GM10847 (cell line): ENCODE data around the gene CALML3.

Source experiments
- POLR2A ChIP-seq: IDR thresholded peaks from 2 replicates; pipeline ENCODE4 v1.6.1; 2011; ENCODE audit not compliant: insufficient read length; ENCODE audit errors: extremely low read depth

CALML3 gene

DNA sequence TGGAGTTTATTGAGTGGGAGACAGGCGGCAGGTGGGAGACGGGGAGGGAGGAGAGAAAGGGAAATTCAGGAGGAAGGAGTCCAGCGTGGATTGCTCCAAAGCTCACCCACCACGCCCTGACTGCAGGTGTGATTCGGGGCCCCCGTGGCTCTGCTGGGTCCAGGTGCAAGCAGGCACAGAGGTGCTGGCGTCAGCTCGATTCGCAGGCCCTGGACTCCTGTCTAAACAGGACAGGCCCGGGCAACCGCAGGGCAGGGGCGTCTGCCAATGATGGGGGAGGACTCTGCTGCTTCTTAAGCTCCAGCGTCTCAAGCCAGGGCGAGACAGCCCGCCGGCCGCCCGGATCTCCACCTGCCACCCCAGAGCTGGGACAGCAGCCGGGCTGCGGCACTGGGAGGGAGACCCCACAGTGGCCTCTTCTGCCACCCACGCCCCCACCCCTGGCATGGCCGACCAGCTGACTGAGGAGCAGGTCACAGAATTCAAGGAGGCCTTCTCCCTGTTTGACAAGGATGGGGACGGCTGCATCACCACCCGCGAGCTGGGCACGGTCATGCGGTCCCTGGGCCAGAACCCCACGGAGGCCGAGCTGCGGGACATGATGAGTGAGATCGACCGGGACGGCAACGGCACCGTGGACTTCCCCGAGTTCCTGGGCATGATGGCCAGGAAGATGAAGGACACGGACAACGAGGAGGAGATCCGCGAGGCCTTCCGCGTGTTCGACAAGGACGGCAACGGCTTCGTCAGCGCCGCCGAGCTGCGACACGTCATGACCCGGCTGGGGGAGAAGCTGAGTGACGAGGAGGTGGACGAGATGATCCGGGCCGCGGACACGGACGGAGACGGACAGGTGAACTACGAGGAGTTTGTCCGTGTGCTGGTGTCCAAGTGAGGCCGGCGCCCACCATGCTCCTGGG is at the start of gene CALML3:
Gene CALML3 (plus strand): TSS at position 321 of the 920 bp plus-strand sequence. CDS start 125 bp downstream, at position 446.
- no peak for TF ChIP-seq POLR2A

DNA sequence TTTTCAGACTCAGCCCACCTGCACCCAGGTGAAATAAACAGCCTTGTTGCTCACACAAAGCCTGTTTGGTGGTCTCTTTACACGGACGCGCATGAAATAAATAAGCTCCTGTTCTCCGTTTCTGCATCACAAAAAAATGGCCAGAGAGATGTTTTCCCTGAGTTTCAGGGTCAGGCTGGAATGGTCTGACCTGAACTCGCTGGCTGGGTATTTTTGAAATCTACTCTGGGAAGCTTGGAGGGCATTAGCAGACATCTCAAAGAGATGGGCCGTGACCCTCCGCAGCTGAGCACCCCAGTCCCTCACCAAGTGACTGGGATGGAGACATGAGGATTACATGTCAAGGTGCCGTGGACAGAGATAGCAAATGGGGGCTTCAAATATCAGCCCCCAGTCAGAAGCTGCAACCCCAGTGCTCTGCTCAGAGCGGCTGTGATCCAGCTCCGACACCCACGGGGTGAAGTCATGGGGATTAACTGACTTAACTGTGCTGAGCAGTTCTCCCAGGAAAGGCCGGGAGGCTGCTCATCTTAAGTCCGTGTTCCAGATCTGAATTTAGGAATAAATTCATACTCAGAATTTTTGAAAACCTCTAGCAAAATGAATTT is 47.7 kb upstream of the CALML3 start:
- no peak for TF ChIP-seq POLR2A

DNA sequence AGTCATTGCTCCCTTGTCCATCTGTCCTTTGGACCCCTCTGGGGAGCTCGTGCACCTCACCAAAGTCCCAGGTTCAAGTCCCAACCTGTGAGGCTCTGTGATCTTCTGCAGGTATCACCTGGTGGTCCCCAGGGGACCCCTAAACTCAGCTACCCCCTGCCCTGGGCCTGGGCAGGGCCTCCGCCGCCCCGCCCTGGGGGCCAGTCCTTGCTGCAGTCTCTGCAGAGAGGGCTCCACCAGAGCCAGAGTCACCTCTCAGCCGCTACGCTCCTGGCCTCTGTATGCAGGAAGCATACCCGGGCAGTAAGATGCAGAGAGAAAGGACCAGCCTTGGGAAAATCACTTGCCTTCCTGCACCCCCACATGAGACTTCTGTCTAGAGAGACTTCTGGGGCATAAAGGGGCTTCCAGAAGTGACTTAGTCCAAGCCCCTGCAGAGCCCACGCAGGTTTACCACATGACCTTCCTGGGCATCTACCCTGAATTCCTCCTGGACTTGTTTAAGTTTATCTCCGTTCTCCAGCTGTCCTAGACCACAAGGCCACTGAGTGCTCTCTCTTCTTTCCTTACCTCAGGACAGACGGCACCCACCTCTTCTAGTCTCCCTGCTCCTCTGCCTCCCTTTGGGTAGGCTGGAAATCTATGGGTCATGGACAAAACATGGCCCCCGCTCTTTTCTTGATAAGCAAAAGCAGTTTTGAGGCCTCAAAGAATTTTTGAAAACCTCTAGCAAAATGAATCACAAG is 46.6 kb upstream of the CALML3 start:
- no peak for TF ChIP-seq POLR2A

GRCh38 chr10:5478694-5479305 is 46.0 kb upstream of the CALML3 start:
- TF ChIP-seq POLR2A = no peak

DNA sequence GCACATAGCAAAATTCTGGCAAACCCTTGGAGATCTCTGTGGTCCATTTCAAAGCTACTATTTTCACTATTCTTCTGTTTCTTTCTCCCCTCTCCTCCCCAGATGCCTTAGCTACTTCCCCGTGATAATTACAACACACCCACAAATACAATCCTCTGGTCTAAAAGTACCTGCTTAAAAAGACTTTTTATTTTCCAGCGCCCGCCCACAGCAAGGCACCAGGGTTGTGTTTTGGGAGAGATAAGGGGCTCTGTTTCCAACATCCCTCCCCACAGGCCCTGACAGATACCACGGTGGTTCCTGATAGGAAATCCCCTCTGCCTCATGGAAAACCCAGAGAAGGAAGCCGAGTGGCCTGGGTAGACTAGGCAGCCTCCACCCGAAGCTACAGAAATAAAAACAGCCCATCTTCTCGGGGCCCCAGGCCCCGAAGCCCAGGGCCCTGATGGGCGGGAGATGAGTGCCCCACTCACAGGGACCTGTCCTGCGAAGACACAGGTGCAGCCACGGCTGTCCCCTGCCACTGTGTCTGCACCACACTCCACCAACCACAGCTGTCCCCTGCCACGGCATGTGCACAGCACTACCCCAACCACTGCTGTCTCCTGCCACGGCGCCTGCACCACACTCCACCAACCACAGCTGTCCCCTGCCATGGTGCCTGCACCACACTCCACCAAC is 45.1 kb upstream of the CALML3 start:
- TF ChIP-seq POLR2A = no peak

- TF ChIP-seq POLR2A = no peak
Measured at GRCh38 chr10:5480162-5480941, 44.4 kb upstream of the CALML3 start.

DNA sequence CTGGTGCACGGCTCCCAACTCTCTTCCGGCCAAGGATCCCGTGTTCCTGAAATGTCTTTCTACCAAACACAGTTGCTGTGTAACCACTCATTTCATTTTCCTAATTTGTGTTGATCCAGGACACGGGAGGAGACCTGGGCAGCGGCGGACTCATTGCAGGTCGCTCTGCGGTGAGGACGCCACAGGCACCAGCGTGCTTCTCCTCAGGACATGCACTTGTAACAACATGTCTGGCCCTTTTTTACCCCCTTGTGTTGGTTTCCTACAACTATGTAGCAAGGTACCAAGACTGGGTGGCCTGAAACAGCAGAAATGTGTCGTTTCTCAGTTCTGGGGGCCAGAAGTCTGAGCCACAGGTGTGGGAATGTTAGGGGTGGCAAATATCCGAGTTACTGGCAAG is 43.6 kb upstream of the CALML3 start:
- no peak for TF ChIP-seq POLR2A

- no peak for TF ChIP-seq POLR2A
Measured at GRCh38 chr10:5482016-5482415, 42.7 kb upstream of the CALML3 start.

GRCh38 chr10:5484205-5484604 is 40.6 kb upstream of the CALML3 start:
- TF ChIP-seq POLR2A = no peak

DNA sequence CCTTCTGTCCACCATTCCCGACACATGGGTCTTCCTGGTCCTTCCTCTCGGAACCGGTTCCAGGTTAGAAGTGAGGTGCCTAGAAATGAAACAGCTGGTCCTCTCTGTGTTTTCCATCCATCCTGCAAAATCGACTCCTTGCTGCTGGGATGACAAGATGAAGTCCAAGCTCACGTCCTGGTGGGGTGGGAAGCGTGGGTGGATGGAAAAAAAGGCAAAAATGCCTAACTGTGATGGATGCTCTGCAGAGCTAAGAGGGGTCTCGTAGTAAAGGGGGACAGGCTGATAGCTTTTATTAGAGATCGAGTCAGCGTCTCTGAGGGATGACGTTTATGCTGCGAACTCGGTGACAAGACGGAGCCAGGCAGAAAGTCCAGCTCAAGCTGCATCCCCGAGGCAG is 39.5 kb upstream of the CALML3 start:
- TF ChIP-seq POLR2A = no peak

DNA sequence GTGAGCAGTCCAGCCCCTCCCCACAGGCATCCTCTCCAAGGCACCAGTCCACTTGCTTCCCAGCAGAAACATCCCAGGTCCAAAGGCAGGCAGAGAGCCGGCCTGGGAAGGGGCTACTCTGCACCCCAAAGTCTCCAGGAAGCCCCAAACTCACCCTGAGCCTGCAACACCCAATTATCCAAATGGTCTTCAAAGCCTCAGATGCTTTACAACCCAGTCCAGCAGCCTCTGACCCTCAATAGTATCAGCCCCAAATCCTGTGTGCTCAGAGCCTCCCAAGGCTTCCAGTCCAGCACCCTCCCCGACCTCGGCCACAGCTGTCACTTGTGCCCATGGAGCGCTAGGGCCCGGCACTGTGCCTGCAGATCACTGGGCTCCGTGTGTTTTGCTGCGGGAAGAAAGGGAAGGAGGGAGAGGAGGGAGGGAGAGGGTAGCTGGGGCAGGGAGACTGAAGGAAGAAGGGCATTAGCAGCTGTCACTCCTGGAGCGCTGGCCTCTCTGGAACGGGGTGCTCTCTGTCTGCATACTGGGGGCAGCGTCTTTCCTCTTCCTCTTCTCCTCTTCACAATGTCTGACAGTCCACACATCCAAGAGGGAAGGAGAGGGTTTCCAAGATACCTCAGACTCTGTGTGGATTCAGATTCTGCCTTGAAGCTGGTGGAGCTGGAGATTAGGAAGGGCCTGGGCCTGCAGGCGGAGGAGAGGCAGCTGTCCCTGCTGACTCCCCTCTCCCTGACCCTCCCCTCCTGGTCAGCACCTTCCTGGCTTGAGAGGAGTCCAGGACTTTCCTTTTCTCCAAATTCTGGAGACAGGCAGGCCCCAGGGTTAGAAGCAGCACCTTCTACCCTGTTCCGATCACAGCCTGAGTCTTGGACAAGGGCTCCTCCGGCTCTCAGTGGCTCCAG is 38.6 kb upstream of the CALML3 start:
- TF ChIP-seq POLR2A = no peak

DNA sequence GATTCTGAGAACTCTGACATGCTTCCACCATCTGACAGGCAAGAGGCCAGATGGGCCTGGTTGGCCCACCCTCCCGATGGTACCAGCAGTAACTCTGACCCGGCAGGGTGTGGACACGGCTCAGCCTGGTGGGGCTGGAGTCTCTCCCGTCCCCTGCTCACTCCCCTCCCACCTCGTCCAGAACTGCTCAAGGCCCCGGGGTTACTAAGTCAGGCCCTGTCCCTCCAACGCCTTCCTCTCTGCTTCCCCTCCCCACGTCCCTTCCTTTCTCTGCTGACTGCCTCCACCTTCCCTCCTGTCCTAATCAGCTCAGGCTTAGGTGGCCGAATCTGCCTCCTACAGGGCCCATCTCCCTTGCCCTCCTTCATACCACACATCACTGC is 37.9 kb upstream of the CALML3 start:
- TF ChIP-seq POLR2A = no peak
